Activated CD8-positive, alpha-beta memory T cell treated with anti-CD3 and anti-CD28 coated beads, Interleukin-2, amount 10 ng/mL, durations not matched to agents 7 days and 5 days (primary cell): Measurements from ENCODE around the gene SNRPD2. TPM values are rescaled to one million over a fixed set of nuclear protein-coding genes. Genes with fewer than 3 reads are reported as not detected.
A peak's percentile ranks its signal among the peaks of the same experiment; 100 is the strongest.
"Not testable (repeated sequence)": the region's sequence is repeated elsewhere in the genome, so short reads cannot be mapped to it uniquely, and the experiment has no call there.

Experiments used
- ATAC-seq: fragments of 150-1000 bp; cut with Tn5 transposase; one replicate; pipeline ENCODE4 v1.10.0; 2021; ENCODE audit warnings: moderate library complexity
- CTCF ChIA-PET: fragments of 350-600 bp; sonication (Branson Sonifier 250); formaldehyde crosslinking; loops from one replicate; lab custom pipeline; 2021; ENCODE audit warnings: antibody characterized with exemption; lab: Charles Lee
- DNase-seq: peaks from one replicate; pipeline ENCODE4 v3.0.0-alpha.2; 2020
- H3K27ac Mint-ChIP-seq: one replicate; pipeline ENCODE4 v1.8.0; 2021; ENCODE audit warnings: mild to moderate bottlenecking, mixed read lengths
- H3K27me3 Mint-ChIP-seq: one replicate; pipeline ENCODE4 v1.8.0; 2021; ENCODE audit warnings: mixed read lengths
- H3K36me3 Mint-ChIP-seq: one replicate; pipeline ENCODE4 v1.8.0; 2021; ENCODE audit warnings: mild to moderate bottlenecking, mixed read lengths
- H3K4me1 Mint-ChIP-seq: one replicate; pipeline ENCODE4 v1.8.0; 2021; ENCODE audit warnings: mixed read lengths
- H3K4me3 Mint-ChIP-seq: one replicate; pipeline ENCODE4 v1.8.0; 2021; ENCODE audit warnings: mild to moderate bottlenecking, moderate library complexity, mixed read lengths
- H3K9me3 Mint-ChIP-seq: one replicate; pipeline ENCODE4 v1.8.0; 2022; ENCODE audit warnings: low read depth, mixed read lengths
- total RNA-seq, 2 experiments: library from RNA; stranded (reverse); gene quantifications; one replicate each; pipeline ENCODE4 v1.2.3, GENCODE V29; 2021

SNRPD2 gene
- total RNA-seq, 2 experiments from 2014 or later = 602 to 634 TPM

- peaks cover 38% of the 10 kb centered on the region for H3K36me3 Mint-ChIP-seq
- H3K4me3 Mint-ChIP-seq, DNase-seq, ATAC-seq, H3K27me3 Mint-ChIP-seq, H3K9me3 Mint-ChIP-seq: not testable (repeated sequence)
- CTCF ChIA-PET = interaction anchor here (0.7 to 1.6 kb wide), 3 partner anchors 9 to 288 kb away, joined by 3 to 8 read pairs (median 4); partner anchors contain the start of gene QPCTL
- peak overlapping the region; percentile 52 for H3K27ac Mint-ChIP-seq
- peaks cover 16% of the 10 kb centered on the region for H3K4me1 Mint-ChIP-seq
Measured at GRCh38 chr19:45685045-45685444, 6.7 kb downstream of the SNRPD2 start.

GRCh38 chr19:45682908-45683307 lies 8.8 kb downstream of the SNRPD2 start:
- no peaks in the 10 kb centered on the region for H3K9me3 Mint-ChIP-seq
- DNase-seq = no peak

GRCh38 chr19:45682117-45682516 lies 9.6 kb downstream of the SNRPD2 start:
- no peak overlapping the region for H3K27ac Mint-ChIP-seq
- DNase-seq (no peak), ATAC-seq (no peak)
- no peaks in the 10 kb centered on the region for H3K9me3 Mint-ChIP-seq
- peaks cover 22% of the 10 kb centered on the region for H3K36me3 Mint-ChIP-seq
- CTCF ChIA-PET = interaction anchor here (0.7 to 6.1 kb wide), 9 partner anchors 10 to 243 kb away, joined by 3 to 78 read pairs (median 4); partner anchors contain the start of genes GIPR, QPCTL and SNRPD2
- H3K4me1 Mint-ChIP-seq = peaks cover 18% of the 10 kb centered on the region
- H3K4me3 Mint-ChIP-seq = peak overlapping the region; percentile 1
- peaks cover 4% of the 10 kb centered on the region for H3K27me3 Mint-ChIP-seq

More at GRCh38 chr19:45682908-45683307, 8.8 kb downstream of the SNRPD2 start:
- CTCF ChIA-PET = interaction anchor here (0.9 to 1.2 kb wide), 2 partner anchors 9 to 10 kb away, joined by 4 read pairs; partner anchors contain the start of genes QPCTL and SNRPD2
- Mint-ChIP-seq H3K27ac (no peak overlapping the region), H3K4me1 (peaks cover 11% of the 10 kb centered on the region), H3K4me3 (no peak overlapping the region), H3K36me3 (peaks cover 28% of the 10 kb centered on the region), H3K27me3 (no peaks in the 10 kb centered on the region)
- ATAC-seq = no peak

- Mint-ChIP-seq H3K27ac (peak overlapping the region; percentile 86), H3K9me3 (no peaks in the 10 kb centered on the region), H3K4me3 (peak overlapping the region; percentile 76), H3K36me3 (peaks cover 19% of the 10 kb centered on the region), H3K4me1 (peaks cover 23% of the 10 kb centered on the region), H3K27me3 (peaks cover 4% of the 10 kb centered on the region)
- CTCF ChIA-PET = interaction anchor here (0.7 to 6.1 kb wide), 13 partner anchors 11 to 298 kb away, joined by 3 to 78 read pairs (median 5); partner anchors contain the start of genes GIPR, QPCTL, SIX5 and SNRPD2
- peak; percentile 91 for DNase-seq
- peak; percentile 91 for ATAC-seq
Measured at GRCh38 chr19:45681391-45682015, 10.2 kb downstream of the SNRPD2 start.

GRCh38 chr19:45677351-45678230 lies 14.2 kb downstream of the SNRPD2 start:
- H3K9me3 Mint-ChIP-seq = no peaks in the 10 kb centered on the region

GRCh38 chr19:45676851-45677263 lies 14.9 kb downstream of the SNRPD2 start:
- peaks cover 22% of the 10 kb centered on the region for H3K4me1 Mint-ChIP-seq
- no peaks in the 10 kb centered on the region for H3K9me3 Mint-ChIP-seq
- peak overlapping the region; percentile 72 for H3K4me3 Mint-ChIP-seq
- DNase-seq = peak; percentile 62
- H3K27me3 Mint-ChIP-seq = peaks cover 6% of the 10 kb centered on the region
- CTCF ChIA-PET = interaction anchor here (0.6 to 6.1 kb wide), 9 partner anchors 15 to 191 kb away, joined by 3 to 78 read pairs (median 7); partner anchors contain the start of genes QPCTL, SIX5 and SNRPD2
- peak; percentile 27 for ATAC-seq
- no peak overlapping the region for H3K27ac Mint-ChIP-seq
- no peaks in the 10 kb centered on the region for H3K36me3 Mint-ChIP-seq

More at GRCh38 chr19:45677351-45678230, 14.2 kb downstream of the SNRPD2 start:
- ATAC-seq = peak; percentile 65
- peak overlapping the region; percentile 72 for H3K4me3 Mint-ChIP-seq
- peaks cover 25% of the 10 kb centered on the region for H3K4me1 Mint-ChIP-seq
- DNase-seq = peak; percentile 91
- CTCF ChIA-PET = interaction anchor here (1.0 to 6.1 kb wide), 10 partner anchors 9 to 238 kb away, joined by 3 to 78 read pairs (median 8); partner anchors contain the start of genes GIPR, QPCTL, SIX5 and SNRPD2
- peaks cover 6% of the 10 kb centered on the region for H3K27me3 Mint-ChIP-seq
- H3K27ac Mint-ChIP-seq = no peak overlapping the region
- H3K36me3 Mint-ChIP-seq = no peaks in the 10 kb centered on the region

- Mint-ChIP-seq H3K27me3 (peaks cover 12% of the 10 kb centered on the region), H3K4me1 (peaks cover 27% of the 10 kb centered on the region), H3K9me3 (no peaks in the 10 kb centered on the region), H3K36me3 (no peaks in the 10 kb centered on the region), H3K27ac (no peak overlapping the region), H3K4me3 (no peak overlapping the region)
- CTCF ChIA-PET = no interaction called here
- no peak for ATAC-seq
- DNase-seq = no peak
Measured at GRCh38 chr19:45674946-45675345, 16.8 kb downstream of the SNRPD2 start.

- ATAC-seq = peak; percentile 53
Measured at GRCh38 chr19:45670670-45671453, 20.9 kb downstream of the SNRPD2 start.

GRCh38 chr19:45668342-45668871 lies 23.3 kb downstream of the SNRPD2 start:
- DNase-seq = peak; percentile 56
- ATAC-seq = peak; percentile 7
- CTCF ChIA-PET = interaction anchor here (0.8 to 5.9 kb wide), 9 partner anchors 11 to 229 kb away, joined by 3 to 48 read pairs (median 3); partner anchors contain the start of gene PPM1N
- H3K27ac Mint-ChIP-seq = peak overlapping the region; percentile 75
- no peaks in the 10 kb centered on the region for H3K36me3 Mint-ChIP-seq
- H3K4me1 Mint-ChIP-seq = peaks cover 33% of the 10 kb centered on the region
- peaks cover 10% of the 10 kb centered on the region for H3K27me3 Mint-ChIP-seq
- no peaks in the 10 kb centered on the region for H3K9me3 Mint-ChIP-seq
- H3K4me3 Mint-ChIP-seq = peak overlapping the region; percentile 84

More at GRCh38 chr19:45670670-45671453, 20.9 kb downstream of the SNRPD2 start:
- CTCF ChIA-PET = interaction anchor here (0.8 to 5.9 kb wide), 7 partner anchors 9 to 232 kb away, joined by 3 to 48 read pairs (median 3); partner anchors contain the start of gene QPCTL
- H3K27me3 Mint-ChIP-seq = peaks cover 10% of the 10 kb centered on the region
- no peak overlapping the region for H3K27ac Mint-ChIP-seq
- H3K4me3 Mint-ChIP-seq = peak overlapping the region; percentile 56
- peak; percentile 88 for DNase-seq
- H3K36me3 Mint-ChIP-seq = no peaks in the 10 kb centered on the region
- no peaks in the 10 kb centered on the region for H3K9me3 Mint-ChIP-seq
- H3K4me1 Mint-ChIP-seq = peaks cover 30% of the 10 kb centered on the region

GRCh38 chr19:45667620-45668341 lies 24.0 kb downstream of the SNRPD2 start, which contains the start of gene GIPR:
GIPR (plus strand) TSS chr19:45668221; CDS start chr19:45669521, 1,300 bp downstream.
- peak; percentile 88 for DNase-seq
- peak within 1 kb of the TSS; percentile 75 for H3K27ac Mint-ChIP-seq
- peak within 1 kb of the TSS; percentile 84 for H3K4me3 Mint-ChIP-seq
- no peaks in the 10 kb centered on the region for H3K9me3 Mint-ChIP-seq
- H3K36me3 Mint-ChIP-seq = no peaks in the 10 kb centered on the region
- H3K27me3 Mint-ChIP-seq = peaks cover 10% of the 10 kb centered on the region
- CTCF ChIA-PET = interaction anchor here (0.8 to 5.9 kb wide), 6 partner anchors 12 to 169 kb away, joined by 3 to 48 read pairs (median 4); partner anchors contain the start of genes DMWD and PPM1N
- H3K4me1 Mint-ChIP-seq = peaks cover 33% of the 10 kb centered on the region
- ATAC-seq = peak; percentile 75

- peaks cover 21% of the 10 kb centered on the region for H3K4me1 Mint-ChIP-seq
- no peak for DNase-seq
- no peak for ATAC-seq
- no peak overlapping the region for H3K4me3 Mint-ChIP-seq
- H3K27ac Mint-ChIP-seq = no peak overlapping the region
- CTCF ChIA-PET = no interaction called here
- no peaks in the 10 kb centered on the region for H3K9me3 Mint-ChIP-seq
- H3K36me3 Mint-ChIP-seq = no peaks in the 10 kb centered on the region
- H3K27me3 Mint-ChIP-seq = peaks cover 7% of the 10 kb centered on the region
Measured at GRCh38 chr19:45664575-45664974, 27.2 kb downstream of the SNRPD2 start.
